GM12875 (cell line): Measurements from ENCODE around the gene EGFLAM.

Source experiments
- H3K4me3 ChIP-seq: one replicate; pipeline ENCODE4 v1.5.1; 2011; ENCODE audit warnings: low read depth, low read length, control low read depth
- CTCF ChIP-seq: IDR thresholded peaks from 2 replicates; pipeline ENCODE4 v1.5.1; 2011; ENCODE audit warnings: low read depth, mild to moderate bottlenecking, control low read depth, inconsistent platforms, low read length, moderate library complexity, borderline replicate concordance; ENCODE audit not compliant: insufficient read depth

EGFLAM gene

GRCh38 chr5:38263983-38264382, 5.6 kb downstream of the EGFLAM start:
- no peak overlapping the region for H3K4me3 ChIP-seq

DNA sequence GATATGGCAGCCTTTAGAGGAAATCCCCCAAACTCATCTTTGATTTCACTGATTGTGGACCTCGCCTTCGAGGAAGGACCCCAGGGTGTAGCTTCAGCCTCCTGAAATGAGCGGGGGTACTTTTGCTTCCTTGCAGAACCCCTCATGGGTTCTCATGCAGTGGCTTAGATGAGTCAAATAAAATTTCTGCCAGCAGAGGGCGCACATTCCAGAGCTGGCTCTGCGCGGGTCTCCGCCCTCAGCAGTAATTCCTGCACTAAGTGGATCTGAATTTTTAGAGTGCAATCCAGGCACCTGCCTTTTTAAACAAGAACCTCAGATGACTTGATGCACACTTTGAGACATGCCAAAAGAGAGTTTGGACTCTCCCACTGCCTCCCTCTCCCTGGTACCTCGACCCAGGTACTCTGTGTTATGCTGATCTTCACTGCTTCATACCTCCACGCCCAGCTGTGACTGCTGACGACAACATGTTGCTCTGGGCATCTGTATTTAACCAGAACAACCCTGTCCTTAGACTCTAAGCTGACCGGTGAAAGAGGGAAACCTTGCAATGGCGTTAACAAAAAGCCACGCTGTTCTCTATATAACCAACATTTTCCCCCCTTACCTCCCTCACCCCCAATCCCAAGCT, 7.3 kb downstream of the EGFLAM start:
- no peak overlapping the region for H3K4me3 ChIP-seq
- TF ChIP-seq CTCF, result peak; percentile 74

More at GRCh38 chr5:38263983-38264382, 5.6 kb downstream of the EGFLAM start:
- no peak for TF ChIP-seq CTCF

DNA sequence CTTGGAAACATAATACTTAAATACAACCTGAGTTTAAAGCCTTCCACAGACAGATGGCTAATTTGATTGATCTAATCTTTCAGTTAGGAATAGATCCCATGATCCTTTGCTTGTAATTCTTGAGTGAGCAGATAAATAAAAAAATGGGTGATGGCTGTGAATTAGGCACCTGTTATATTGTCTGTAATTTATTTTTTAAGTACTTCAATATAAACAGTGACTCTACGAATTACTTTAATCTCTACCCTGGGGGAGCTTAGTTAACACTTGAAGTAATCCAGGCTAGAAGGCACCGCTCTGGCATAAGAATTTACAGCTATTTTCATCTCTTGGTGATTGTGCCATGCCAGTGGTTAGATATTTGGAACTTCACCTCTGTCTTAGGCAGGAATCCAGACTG, 9.0 kb downstream of the EGFLAM start:
- H3K4me3 ChIP-seq, result no peak overlapping the region
- TF ChIP-seq CTCF, result no peak

GRCh38 chr5:38273626-38274025, 15.3 kb downstream of the EGFLAM start:
- no peak overlapping the region for H3K4me3 ChIP-seq
- no peak for TF ChIP-seq CTCF

- no peak for TF ChIP-seq CTCF
- H3K4me3 ChIP-seq, result no peak overlapping the region
Measured at GRCh38 chr5:38274370-38274769, 16.0 kb downstream of the EGFLAM start.

GRCh38 chr5:38284384-38284783, 26.0 kb downstream of the EGFLAM start:
- no peak for TF ChIP-seq CTCF

GRCh38 chr5:38285226-38285625, 26.9 kb downstream of the EGFLAM start:
- no peak overlapping the region for H3K4me3 ChIP-seq
- TF ChIP-seq CTCF, result no peak

More at GRCh38 chr5:38284384-38284783, 26.0 kb downstream of the EGFLAM start:
- H3K4me3 ChIP-seq, result no peak overlapping the region
